Kidney capillary endothelial cell (primary cell): ENCODE results near the gene CEP131.

ENCODE experiments used
- DNase-seq: peaks from one replicate; pipeline ENCODE4 v3.0.0-alpha.2; 2018; ENCODE audit warnings: low spot score

Gene CEP131

GRCh38 chr17:81223762-81224130 lies 981 bp upstream of the CEP131 start:
- DNase-seq = no peak

GRCh38 chr17:81222620-81222905 lies 202 bp downstream of the CEP131 start:
- DNase-seq = no peak

DNA sequence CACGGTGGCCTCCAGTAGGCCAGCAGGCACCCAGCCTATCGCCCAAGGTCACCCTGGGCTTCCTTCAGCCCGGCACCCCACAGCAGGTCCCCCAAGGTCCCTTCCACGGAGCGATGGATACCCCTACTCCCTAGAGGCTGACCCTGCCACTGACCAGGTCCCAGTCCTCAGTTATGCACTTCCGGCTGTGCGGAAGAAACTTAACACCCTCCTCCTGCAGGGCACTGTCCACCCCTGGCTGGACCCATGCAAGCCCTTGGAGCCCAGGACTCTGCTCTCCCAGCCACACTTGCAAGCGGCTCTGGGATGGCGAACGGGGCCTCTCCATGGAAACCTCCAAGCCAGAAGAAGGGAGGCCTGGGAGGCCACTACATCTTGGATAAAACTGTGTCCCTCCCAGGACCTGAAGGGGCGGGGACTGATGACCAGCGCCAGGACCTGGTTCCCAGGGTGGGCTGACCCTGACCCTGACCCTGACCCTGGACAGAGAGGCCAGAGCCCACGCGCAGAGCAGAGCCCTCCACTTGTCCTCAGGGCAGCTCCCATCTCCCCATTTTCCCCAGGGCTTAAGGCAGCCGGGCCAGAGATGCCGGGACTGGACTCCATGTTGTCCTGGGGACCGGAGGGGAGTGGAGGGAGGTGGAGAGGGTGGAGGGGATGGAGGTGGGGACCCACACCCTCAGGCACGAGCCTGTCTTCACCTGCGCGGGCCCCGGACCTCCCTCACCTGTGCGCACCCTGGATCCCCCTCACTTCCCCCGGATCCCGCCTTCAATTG lies 734 bp downstream of the CEP131 start:
- DNase-seq = no peak

GRCh38 chr17:81221371-81221841 lies 1.4 kb downstream of the CEP131 start:
- DNase-seq = no peak

DNA sequence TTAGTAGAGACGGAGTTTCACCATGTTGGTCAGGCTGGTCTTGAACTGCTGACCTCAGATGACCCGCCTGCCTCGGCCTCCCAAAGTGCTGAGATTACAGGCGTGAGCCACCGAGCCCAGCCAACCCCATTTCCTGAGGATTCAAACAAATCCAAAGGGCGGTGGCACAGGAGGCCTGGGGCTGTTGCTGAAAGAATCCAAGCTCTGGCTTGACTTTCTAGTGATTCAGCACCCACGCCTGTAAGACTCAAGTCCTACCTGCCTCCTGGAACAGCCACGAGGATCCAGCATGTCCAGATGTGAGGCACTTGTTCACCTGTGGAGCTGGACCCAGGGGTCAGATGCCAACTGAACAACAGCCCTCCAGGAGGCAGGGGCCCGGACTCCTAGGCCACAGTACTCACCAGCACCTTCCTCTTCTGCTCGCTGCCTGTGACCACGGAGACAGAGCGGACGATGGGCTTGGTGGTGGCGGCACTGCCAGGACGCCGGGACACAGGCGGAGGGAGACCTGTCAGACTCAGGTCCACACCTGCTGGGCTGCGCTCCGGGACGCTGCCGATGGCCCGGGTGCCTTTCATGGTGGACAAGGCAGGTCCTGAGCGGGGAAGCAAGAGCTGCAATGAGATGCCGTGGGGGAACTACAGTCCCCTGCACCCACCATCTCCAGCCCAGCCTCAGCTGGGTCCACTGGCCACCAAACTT lies 3.1 kb downstream of the CEP131 start:
- DNase-seq = no peak

GRCh38 chr17:81218991-81219390 lies 3.8 kb downstream of the CEP131 start:
- DNase-seq = no peak

- no peak for DNase-seq
Measured at GRCh38 chr17:81218459-81218858, 4.3 kb downstream of the CEP131 start.

GRCh38 chr17:81217491-81217890 lies 5.3 kb downstream of the CEP131 start:
- DNase-seq = no peak

- DNase-seq = no peak
Measured at GRCh38 chr17:81213978-81214377, 8.8 kb downstream of the CEP131 start.

DNA sequence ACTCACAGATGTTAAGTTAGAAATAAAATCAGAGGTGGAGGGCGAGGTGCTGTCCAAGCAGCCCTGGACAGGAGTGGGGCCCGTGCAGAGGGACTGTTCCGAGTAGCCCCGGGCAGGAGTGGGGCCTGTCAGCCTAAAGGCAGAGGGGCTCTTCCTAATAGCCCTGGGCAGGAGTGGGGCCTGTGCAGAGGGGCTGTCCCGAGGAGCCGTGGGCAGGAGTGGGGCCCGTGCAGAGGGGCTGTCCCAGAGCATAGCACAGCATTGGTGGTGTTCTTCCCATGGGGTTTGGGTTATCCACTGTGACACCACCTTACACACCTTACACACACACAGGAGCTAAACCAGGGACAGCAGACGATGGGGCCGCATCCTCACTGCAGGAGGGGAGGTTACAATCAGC lies 10.4 kb downstream of the CEP131 start:
- DNase-seq = no peak

DNA sequence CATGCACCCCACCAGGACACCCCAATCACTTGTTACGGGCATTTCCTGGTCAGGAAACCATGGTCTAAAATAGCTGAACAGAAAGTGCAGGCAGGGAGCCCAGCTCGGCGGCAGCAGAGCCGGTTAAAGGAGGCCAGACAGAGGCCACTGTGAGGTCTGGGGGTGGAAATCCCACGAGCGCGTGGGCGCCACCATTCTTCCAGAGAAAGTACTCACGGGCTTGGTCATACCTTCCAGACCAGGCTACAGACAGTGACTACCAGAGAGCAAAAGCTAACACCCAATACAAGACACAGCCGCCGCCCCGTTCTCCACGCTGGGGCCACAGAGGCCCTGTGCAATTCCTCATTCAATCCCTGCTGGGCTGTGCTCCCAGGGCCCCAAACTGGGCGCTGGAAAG lies 11.9 kb downstream of the CEP131 start:
- DNase-seq = no peak

- DNase-seq = no peak
Measured at GRCh38 chr17:81210466-81210865, 12.3 kb downstream of the CEP131 start.

- no peak for DNase-seq
Measured at GRCh38 chr17:81209141-81209540, 13.6 kb downstream of the CEP131 start.

- no peak for DNase-seq
Measured at GRCh38 chr17:81208651-81209050, 14.1 kb downstream of the CEP131 start.

DNA sequence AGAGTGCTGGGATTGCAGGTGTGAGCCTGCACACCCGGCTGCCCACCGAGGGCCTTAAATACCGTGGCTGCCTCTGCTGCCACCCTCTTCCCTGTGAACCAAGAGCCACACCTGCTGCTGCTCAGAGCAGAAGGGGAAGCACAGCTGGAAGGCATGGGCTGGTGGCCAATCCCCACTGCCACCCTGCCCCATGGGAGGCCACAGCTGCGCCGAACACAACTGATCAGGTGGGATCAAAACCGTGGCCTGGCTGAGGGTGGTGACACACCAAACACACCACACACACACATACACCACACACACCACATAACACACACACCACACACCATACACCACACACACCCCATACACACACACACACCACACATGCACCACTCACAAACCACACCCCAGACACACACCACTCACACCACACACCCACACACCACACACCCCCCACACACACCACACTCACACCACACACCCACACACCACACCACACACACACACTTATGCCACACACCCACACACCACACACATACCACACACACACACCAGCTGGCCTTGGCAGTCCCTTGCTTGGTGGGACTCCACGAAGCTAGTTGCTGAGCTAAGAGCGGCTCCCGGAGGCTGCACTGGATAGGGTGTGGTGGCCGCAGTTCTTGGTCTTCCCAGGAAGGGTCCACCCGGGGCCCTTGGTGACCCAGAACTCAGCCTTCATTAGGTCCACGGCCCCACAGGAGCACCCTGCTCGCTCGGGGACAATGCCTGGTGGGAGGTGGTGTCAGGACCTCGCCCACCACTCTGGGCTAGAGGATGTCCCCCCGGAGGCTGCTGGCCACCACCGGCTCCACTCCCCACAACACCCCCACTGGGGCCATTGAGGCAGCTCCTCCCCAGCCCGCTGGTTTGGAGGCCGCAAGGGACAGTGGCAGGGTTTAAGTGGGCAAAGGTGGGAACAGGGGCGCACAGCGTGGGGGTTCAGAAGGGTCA lies 14.9 kb downstream of the CEP131 start:
- DNase-seq = no peak

DNA sequence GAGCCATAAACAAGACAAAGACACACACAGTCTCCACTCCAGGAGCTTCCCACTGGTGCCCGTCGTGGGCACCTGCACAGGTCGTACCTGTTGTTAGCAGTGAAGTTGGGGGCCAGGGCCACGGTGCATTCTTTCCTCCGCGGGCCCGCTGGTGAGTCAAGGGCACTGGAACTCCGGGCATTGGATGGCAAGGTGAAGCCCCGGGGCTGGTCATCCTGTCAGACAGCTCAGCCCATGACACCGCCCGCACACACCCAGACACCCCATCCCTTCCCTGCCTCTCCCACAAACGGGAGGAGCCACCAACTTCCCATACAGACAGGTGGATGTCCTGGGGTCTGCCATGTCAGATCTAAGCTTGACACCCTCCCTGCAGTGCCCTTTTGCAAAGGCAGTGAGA lies 16.1 kb downstream of the CEP131 start:
- DNase-seq = no peak

GRCh38 chr17:81206166-81206565 lies 16.6 kb downstream of the CEP131 start:
- DNase-seq = no peak

DNA sequence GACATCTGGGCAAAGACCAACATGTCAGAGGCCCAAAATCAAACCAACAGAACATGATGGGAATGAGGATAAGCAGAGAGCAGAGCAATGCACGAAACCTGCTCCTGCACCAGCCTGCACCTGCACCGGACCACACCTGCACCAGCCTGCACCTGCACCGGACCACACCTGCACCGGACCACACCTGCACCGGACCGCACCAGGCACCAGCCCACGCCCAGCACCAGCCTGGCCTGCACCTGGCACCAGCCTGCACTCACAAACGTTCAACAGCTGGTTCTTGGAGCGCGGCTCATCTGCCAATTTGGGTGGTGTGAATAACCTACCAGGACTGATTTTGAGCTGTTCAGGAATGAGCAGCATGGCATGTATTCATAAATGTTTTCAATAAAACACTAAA lies 18.2 kb downstream of the CEP131 start:
- no peak for DNase-seq

DNA sequence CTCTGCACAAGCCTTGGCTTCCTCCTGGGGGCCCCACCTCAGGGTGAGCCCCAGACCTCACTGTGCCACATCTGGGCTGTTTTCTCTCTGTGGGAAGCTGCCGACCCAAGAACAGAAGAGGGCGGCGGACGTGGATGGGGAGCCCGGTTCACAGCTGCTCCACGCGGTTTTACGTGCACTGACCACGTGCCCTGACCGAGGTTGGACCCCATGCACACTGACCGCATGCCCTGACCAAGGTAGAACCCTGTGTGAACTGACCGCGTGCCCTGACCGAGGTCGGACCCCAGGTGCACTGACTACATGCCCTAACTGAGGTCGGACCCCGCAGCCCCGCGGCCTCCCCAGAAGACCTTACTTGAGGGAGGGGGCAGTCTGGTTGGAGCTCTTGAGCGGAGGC lies 19.6 kb downstream of the CEP131 start:
- DNase-seq = no peak

DNA sequence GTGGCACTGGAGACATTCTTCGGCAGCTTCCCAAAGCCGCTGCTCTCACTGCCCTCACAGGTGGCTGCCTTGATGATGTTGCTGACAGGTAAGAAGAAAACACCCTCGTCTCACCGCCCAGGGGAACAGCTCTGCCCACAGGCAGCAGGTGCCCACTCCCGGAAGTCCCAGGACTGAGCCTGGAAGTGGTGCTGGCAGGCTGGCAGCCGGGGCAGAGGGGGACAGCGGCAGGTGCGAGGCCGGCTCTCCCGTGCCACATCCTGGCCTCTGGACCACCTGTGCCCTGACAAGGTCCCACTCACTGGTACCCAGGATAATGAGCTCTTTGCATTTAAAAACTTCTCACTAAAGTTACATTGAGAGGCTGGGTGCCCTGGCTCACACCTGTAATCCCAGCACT lies 20.4 kb downstream of the CEP131 start:
- no peak for DNase-seq

- peak; percentile 76 for DNase-seq
Measured at GRCh38 chr17:81200695-81201580, 21.8 kb downstream of the CEP131 start.

- no peak for DNase-seq
Measured at GRCh38 chr17:81200201-81200600, 22.6 kb downstream of the CEP131 start.
